ENCODE data around the gene TLL1.

DNA sequence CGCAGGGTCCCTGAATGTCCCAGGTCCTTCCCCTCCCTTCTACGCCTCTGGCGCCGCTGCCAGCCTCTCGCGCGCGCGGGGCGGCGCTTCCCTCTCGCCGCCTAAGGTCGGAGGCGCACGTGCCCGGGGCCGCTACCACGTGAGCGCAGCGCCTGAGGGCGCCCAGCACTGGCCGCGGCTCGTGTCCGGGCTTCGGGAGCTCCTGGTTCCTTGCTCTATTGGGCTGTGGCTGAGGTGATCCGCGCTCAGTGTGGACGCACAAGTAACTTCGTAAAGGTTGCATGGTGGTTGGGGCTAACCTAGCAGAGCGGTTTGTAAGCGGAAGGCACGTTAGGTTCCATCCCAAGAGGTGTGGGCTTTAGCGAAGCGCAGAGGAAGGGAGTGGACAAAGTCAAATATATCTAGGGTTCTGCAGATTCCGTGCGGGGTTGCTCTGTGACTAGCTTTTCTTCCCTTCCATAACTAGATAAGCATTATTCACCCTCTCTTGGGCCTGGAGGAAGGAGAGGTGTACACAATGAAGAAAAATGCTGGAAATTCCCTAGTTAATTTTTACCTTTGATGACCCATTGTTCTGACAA is 1.8 kb downstream of the TLL1 start:
- no peak for TF ChIP-seq POLR2A (IDR thresholded peaks at IDR 0.05)
- no peak for TF ChIP-seq CTCF (IDR thresholded peaks at IDR 0.05)
- TF ChIP-seq POLR2AphosphoS5 (IDR thresholded peaks at IDR 0.05): peak in 1 of 3 donors; percentile 8

Measured in breast epithelium (tissue), 3 donors.